ENCODE results near the gene RPH3AL.
"Not testable (repeated sequence)": the region's sequence is repeated elsewhere in the genome, so short reads cannot be mapped to it uniquely, and the experiment has no call there.

The RPH3AL gene

DNA sequence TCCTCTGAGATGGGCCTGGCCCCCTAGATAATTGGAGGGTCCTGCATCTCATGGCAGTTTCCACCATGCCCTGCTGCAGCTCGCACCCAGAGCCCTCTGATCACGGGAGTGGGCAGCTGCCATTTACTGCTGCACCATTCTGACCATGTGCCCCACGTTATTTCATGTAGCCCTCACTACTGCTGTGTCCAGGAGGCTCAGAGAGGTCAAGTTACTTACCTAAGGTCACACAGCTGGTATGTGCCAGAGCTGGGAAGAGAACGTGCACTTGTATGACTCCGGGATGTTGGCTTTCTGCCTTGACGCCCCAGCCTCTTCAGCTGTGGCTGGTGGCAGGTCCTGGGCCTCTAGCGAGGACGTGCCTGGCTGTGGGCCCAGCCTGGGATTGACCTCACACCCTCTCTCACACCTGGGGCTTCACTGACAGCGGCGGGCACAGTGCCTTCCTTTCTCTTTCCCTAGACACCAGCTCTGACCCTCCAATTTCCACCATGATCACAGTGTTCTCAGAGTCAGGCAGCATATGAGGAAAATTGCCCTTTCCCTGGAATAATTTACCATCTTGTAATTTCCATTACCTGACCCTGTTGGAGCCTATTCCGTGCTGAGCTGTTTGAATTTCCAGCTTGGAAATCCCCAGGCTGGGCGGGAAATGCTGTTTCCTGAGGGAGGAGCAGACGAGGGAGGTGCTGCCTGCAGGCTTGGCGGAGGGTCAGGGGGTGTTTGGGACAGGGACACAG is 152.6 kb downstream of the RPH3AL start:
- Mint-ChIP-seq H3K27me3 (peaks cover 15% of the 10 kb centered on the region), H3K4me1 (ENCODE audit: low read depth) (no peaks in the 10 kb centered on the region), H3K4me3 (no peak overlapping the region), H3K9me3 (ENCODE audit: low read depth) (no peaks in the 10 kb centered on the region), H3K36me3 (no peaks in the 10 kb centered on the region), H3K27ac (no peak overlapping the region)

DNA sequence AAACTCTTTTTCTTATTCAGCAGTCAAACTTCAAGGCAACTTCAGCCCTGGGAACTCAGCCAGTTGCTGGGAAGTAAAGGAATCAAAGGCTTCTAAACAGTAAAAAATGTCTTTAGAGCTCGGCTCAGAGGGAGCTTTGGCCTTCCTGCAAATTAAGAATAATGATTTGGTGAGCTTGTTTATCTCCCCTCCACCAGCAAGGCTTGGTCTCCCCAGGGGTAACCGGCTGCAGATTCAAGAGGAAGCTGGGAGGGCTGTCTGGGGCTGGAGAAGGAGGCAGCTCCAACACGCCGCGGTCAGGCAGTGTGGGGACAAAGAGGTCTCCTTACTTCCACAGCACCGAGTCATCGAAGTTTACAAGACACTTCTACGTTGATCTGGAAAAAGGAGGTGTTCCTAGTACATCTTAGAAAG is 153.4 kb downstream of the RPH3AL start:
- Mint-ChIP-seq H3K27ac (no peak overlapping the region), H3K36me3 (no peaks in the 10 kb centered on the region), H3K9me3 (ENCODE audit: low read depth) (no peaks in the 10 kb centered on the region), H3K27me3 (peaks cover 15% of the 10 kb centered on the region), H3K4me3 (no peak overlapping the region), H3K4me1 (ENCODE audit: low read depth) (no peaks in the 10 kb centered on the region)

DNA sequence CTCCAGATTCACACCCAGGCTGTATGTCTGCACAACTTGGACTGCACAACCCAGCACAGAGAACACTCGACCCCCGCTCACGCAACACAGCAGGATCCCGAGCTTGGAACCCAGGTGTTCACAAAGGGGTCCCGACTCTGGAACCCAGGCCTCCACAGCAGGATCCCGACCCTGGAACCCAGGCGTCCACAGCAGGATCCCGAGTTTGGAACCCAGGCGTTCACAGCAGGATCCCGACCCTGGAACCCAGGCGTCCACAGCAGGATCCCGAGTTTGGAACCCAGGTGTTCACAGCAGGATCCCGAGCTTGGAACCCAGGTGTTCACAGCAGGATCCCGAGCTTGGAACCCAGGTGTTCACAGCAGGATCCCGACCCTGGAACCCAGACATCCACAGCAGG is 154.4 kb downstream of the RPH3AL start:
- H3K36me3 Mint-ChIP-seq; H3K4me3 Mint-ChIP-seq; H3K27ac Mint-ChIP-seq; H3K9me3 Mint-ChIP-seq (ENCODE audit: low read depth); H3K4me1 Mint-ChIP-seq (ENCODE audit: low read depth): not testable (repeated sequence)
- H3K27me3 Mint-ChIP-seq: peaks cover 15% of the 10 kb centered on the region

DNA sequence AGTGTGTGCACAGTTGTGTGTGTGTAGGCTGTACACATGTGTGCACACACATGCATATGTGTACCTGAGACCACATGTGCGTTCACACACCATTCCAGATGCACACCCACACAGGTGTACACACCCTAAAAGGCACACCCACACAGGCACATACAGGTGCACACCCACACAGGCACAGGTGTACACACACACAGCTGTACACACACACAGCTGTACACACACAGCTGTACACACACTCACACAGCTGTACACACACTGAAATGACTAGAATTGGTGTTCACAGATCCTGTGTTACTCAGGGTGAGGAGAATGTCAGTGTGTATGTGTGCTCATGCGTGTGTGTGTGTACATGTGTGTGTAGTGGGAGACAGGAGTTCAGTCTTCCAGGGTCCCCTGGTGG is 155.3 kb downstream of the RPH3AL start:
- no peaks in the 10 kb centered on the region for H3K4me1 Mint-ChIP-seq (ENCODE audit: low read depth)
- H3K27me3 Mint-ChIP-seq: peaks cover 15% of the 10 kb centered on the region
- no peak overlapping the region for H3K27ac Mint-ChIP-seq
- H3K9me3 Mint-ChIP-seq (ENCODE audit: low read depth): no peaks in the 10 kb centered on the region
- no peaks in the 10 kb centered on the region for H3K36me3 Mint-ChIP-seq
- H3K4me3 Mint-ChIP-seq: no peak overlapping the region

DNA sequence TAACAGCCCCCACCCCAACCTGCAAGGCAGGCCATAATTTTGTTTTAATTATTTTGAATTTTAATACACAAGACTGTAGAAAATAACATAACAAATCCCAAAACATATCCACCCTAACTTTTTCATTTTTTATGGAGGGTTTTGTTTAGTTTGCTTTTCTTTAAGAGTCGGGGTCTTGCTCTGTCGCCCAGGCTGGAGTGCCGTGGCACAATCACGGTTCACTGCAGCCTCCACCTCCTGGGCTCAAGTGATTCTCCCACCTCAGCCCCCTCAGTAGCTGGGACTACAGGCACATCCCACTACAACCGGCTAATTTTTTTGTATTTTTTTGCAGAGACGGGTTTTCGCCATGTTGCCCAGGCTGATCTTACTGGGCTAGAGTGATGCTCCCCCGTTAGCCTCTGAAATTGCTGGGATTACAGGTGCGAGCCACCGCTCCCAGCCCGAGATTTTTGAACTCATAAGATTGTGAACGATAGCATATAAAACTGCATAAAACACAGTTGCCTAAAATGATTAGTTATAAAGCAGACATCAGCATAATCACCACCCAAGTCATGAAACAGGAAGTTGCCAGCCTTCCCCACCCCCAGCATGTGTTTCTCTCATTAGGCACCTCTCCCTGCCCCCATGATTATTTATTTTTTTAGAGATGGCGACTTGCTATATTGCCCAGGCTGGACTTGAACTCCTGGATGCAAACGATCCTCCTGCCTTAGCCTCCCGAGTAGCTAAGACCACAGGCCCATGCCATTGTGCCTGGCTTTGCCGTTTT is 157.6 kb downstream of the RPH3AL start:
- Mint-ChIP-seq H3K9me3 (ENCODE audit: low read depth) (no peaks in the 10 kb centered on the region), H3K4me1 (ENCODE audit: low read depth) (no peaks in the 10 kb centered on the region), H3K36me3 (no peaks in the 10 kb centered on the region)

DNA sequence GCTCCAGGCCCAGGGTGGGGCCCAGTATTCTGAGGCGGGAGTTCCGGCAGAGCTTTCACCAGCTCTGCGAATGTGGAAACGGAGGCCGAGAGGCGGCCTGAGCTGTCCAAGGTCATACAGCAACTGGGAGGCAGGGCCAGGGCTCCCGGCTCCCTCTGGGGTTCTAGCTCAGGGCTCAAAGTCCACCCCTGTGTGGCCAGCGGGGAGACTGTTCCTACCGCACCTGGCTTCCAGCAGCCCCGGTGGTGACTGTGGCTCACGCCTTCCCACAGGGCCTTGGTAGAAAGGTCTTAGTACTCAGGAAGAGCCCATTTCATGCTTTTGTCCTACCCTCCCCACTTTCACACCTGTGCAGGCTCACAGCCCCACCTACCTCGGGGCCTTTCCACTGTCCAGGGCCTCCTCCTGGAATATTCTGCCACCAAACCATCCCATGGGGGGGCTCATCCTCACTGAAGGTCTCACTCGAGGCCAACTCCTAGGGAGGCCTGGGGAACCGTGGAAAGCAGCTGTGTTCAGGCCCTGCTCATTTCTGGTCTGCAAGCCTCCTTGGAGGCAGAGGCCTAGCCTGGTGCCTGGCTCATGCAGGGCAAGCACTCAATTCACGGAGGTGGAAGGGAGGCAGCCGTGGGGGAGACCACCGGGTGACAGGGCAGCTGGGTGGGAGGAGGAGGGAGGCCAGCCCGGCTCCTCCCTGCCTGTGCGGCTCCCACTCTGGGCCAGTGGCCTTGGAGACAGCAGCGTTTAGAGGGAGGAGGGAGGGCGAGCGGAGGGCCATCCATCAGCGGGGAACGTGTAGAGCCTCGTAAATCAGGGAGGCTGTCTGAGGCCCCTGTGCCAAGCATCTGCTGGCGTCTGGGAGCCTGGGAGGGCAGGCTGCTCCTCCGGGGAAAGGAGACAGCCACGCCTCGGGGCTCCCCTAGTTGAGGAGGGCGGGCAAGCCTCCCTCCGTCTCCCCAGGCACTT is 158.5 kb downstream of the RPH3AL start:
- Mint-ChIP-seq H3K27me3 (peaks cover 11% of the 10 kb centered on the region), H3K9me3 (ENCODE audit: low read depth) (no peaks in the 10 kb centered on the region), H3K4me3 (no peak overlapping the region), H3K4me1 (ENCODE audit: low read depth) (no peaks in the 10 kb centered on the region), H3K36me3 (no peaks in the 10 kb centered on the region), H3K27ac (no peak overlapping the region)

More for the DNA sequence above, 157.6 kb downstream of the RPH3AL start:
- Mint-ChIP-seq H3K27me3 (peaks cover 13% of the 10 kb centered on the region), H3K27ac (no peak overlapping the region), H3K4me3 (no peak overlapping the region)

DNA sequence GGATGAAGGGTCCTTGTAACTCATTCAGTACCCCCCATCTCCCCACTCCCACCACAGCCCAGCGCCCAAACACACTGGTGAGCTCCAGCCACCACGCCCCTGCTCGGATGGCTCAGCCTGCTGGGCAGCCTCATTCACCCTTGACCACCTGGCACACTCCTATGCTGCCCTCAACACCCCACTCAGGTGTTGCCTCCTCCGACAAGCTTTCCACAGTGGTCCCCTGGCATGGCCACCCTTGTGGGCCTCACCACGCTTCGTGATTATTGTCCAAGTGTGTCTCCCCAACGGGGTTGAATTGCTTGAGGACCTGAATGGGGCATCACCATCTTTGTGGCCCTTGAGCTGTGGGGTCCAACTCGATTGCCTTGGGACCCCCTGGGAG is 159.2 kb downstream of the RPH3AL start:
- Mint-ChIP-seq H3K4me1 (ENCODE audit: low read depth) (no peaks in the 10 kb centered on the region), H3K4me3 (no peak overlapping the region), H3K36me3 (no peaks in the 10 kb centered on the region), H3K27ac (no peak overlapping the region), H3K9me3 (ENCODE audit: low read depth) (no peaks in the 10 kb centered on the region), H3K27me3 (peaks cover 9% of the 10 kb centered on the region)

DNA sequence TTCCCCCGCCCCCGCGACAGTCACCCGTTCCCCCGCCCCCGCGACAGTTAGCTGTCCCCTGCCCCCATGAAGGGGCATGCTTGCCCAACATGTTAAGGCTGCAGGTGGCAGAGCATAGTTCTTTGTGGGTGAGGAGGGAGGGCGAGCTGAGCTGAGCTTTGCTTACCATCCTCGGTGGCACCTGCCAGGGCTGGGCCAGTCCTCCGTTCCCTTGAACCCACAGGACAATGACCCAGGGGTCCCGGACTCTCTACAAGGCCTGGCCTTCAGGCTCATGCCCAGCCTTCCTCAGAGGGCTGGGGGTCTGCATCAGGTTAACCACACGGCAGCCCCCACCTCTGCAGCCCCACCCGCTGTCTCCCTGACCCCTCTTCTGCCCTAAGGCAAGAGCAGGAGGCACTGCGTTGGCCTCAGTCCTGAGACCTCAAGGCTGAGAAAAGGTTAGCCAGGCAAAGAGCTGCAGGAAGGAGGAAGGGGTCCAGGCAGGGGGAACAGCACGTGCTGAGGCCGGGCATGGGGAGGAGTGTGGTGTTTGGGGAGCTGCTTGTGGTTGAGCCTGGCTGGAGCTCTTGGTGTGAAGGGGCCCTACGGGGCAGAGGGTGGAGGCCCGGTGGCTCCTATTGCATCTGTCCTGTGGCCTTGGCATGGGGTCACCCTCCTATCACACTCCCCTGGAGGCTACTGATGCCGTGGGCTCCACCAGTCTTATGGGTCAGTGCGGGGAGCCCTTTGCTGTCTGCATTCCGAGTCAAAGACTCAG is 159.8 kb downstream of the RPH3AL start:
- peaks cover 6% of the 10 kb centered on the region for H3K27me3 Mint-ChIP-seq
- H3K9me3 Mint-ChIP-seq (ENCODE audit: low read depth): no peaks in the 10 kb centered on the region
- H3K27ac Mint-ChIP-seq: no peak overlapping the region
- H3K36me3 Mint-ChIP-seq: no peaks in the 10 kb centered on the region
- H3K4me1 Mint-ChIP-seq (ENCODE audit: low read depth): no peaks in the 10 kb centered on the region
- H3K4me3 Mint-ChIP-seq: no peak overlapping the region

DNA sequence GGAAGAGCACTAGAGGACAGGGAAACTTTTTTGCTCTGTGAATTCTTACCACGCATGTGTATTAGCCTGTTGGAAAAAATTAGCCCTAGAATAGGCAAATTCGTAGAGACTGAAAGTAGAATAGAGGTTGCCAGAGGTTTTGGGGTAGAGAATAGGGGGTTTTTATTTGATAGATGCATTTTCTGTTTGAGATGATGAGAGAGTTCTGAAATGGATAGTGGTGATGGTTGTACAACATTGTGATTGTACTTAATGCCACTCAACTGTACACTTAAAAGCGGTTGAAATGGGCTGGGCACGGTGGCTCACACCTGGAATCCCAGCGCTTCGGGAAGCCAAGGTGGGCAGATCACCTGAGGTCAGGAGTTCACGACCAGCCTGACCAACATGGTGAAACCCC is 163.2 kb downstream of the RPH3AL start:
- no peak overlapping the region for H3K27ac Mint-ChIP-seq
- H3K4me1 Mint-ChIP-seq (ENCODE audit: low read depth): peaks cover 2% of the 10 kb centered on the region
- no peaks in the 10 kb centered on the region for H3K36me3 Mint-ChIP-seq
- H3K27me3 Mint-ChIP-seq: peaks cover 4% of the 10 kb centered on the region
- no peak overlapping the region for H3K4me3 Mint-ChIP-seq
- no peaks in the 10 kb centered on the region for H3K9me3 Mint-ChIP-seq (ENCODE audit: low read depth)

DNA sequence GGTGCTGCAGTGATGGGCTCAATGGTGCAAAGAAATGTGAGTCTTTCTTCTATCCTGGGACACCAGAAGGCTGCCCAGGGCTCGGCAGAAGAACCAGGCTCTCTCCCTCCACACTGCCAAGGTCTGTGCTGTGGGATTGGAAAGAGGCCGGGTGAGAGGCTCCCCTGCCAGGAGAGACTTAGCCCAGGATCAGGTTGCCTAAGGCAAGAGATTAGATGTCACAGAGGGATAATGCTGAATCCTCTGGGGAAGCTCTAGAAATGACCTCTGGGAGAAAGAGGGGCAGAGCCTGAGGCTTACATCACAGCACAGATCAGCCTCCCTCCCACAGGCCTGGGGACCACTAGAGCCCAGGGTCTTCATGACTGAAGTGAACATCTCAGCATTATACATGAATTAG is 165.5 kb downstream of the RPH3AL start:
- Mint-ChIP-seq H3K4me1 (ENCODE audit: low read depth) (peaks cover 5% of the 10 kb centered on the region), H3K27ac (no peak overlapping the region), H3K4me3 (no peak overlapping the region)

DNA sequence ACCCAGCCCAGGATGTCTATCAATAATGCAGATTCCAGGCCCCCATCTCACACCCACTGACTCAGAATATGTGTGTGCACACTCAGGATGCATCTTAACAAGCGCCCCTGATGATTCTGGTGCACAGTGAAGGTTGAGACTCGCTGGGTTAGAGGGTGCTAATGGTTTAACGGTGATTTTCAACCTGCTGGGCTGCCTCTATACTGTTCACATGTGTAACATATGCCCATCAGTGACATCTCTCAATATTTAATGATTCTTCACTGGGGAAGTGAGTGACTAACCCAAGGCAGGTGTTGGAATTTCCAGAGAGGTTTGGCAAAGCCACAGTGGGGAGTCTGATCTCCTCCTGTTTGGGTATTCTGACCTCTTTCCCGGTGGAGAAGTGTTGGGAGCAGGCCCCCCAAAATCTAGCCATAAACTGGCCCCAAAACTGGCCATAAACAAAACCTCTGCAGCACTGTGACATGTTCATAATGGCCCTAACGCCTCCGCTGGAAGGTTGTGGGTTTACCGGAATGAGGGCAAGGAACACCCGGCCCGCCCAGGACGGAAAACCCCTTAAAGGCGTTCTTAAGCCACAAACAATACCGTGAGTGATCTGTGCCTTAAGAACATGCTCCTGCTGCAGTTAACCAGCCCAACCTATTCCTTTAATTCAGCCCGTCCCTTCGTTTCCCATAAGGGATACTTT is 167.0 kb downstream of the RPH3AL start:
- H3K9me3 Mint-ChIP-seq (ENCODE audit: low read depth): no peaks in the 10 kb centered on the region
- H3K4me3 Mint-ChIP-seq: no peak overlapping the region
- H3K27ac Mint-ChIP-seq: no peak overlapping the region
- peaks cover 9% of the 10 kb centered on the region for H3K4me1 Mint-ChIP-seq (ENCODE audit: low read depth)
- H3K36me3 Mint-ChIP-seq: no peaks in the 10 kb centered on the region
- peaks cover 12% of the 10 kb centered on the region for H3K27me3 Mint-ChIP-seq

More for the DNA sequence above, 165.5 kb downstream of the RPH3AL start:
- H3K9me3 Mint-ChIP-seq (ENCODE audit: low read depth): no peaks in the 10 kb centered on the region
- peaks cover 9% of the 10 kb centered on the region for H3K27me3 Mint-ChIP-seq
- no peaks in the 10 kb centered on the region for H3K36me3 Mint-ChIP-seq

DNA sequence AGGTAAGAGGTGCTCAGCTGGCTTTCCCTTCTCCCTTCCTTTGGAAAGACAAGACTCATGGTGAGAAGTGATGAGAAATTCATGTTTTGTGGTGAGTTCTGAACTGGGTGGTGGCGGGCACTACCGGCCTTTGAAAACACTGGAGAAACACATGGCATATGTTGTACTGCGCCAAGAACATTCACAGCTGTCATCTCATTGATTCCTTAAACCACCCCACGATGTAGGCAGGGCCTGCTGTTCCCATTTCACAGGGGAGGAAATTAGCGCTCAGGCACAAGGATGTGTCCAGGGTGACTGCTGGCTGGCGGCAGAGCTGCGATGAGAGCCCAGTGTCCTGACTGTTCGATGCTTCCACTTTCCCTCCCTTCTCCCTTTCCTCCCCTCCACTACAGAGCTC is 169.6 kb downstream of the RPH3AL start:
- H3K36me3 Mint-ChIP-seq: no peaks in the 10 kb centered on the region
- H3K27ac Mint-ChIP-seq: no peak overlapping the region
- peaks cover 12% of the 10 kb centered on the region for H3K27me3 Mint-ChIP-seq
- peaks cover 9% of the 10 kb centered on the region for H3K4me1 Mint-ChIP-seq (ENCODE audit: low read depth)
- H3K4me3 Mint-ChIP-seq: no peak overlapping the region
- no peaks in the 10 kb centered on the region for H3K9me3 Mint-ChIP-seq (ENCODE audit: low read depth)

DNA sequence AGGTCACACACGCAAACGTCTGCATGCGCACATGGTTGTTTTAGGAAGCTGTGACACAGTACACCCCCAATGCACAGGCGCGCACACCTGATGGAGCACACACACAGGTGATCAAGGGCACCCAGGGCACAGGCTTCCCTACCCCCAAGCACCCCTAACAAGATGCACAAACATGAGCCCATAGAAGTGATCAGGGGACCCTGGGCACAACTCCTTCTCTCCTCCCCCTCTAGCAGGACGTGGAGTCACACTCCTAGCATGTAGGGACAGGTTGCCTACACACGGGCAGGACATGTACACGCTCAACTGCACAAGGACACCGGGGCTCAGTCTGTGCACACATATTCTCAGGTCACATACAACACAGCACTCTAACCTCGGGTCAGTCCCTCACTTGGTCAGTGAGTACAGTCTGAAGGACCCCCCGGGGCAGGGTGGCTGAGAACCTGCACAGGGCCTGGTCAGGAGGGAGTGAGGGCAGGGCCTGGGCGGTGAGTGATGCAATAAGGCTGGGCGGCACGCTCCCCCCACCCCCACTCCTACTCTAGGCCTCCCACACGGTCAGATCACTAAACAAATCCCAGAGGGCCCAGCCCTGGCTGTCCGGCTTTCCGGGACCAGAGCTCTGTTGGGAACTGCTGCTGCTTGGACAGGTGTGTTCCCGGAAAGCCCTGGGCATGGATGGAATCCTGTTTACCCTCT is 170.4 kb downstream of the RPH3AL start:
- Mint-ChIP-seq H3K4me3 (peak overlapping the region; percentile 80), H3K9me3 (ENCODE audit: low read depth) (no peaks in the 10 kb centered on the region), H3K27ac (no peak overlapping the region), H3K4me1 (ENCODE audit: low read depth) (peaks cover 9% of the 10 kb centered on the region), H3K36me3 (no peaks in the 10 kb centered on the region), H3K27me3 (peaks cover 12% of the 10 kb centered on the region)

All from activated naive CD8-positive, alpha-beta T cell (primary cell).